NCI-H2196 (cell line): ENCODE data around the gene CST5.
"Not testable (repeated sequence)": the region's sequence is repeated elsewhere in the genome, so short reads cannot be mapped to it uniquely, and the experiment has no call there.

Experiments
- DNase-seq: peaks from one replicate; lab custom pipeline; 2025; ENCODE audit not compliant: unreplicated experiment; lab: John Stamatoyannopoulos, UW

CST5 gene

GRCh38 chr20:23890867-23891266, 11.3 kb upstream of the CST5 start:
- DNase-seq: not testable (repeated sequence)

DNA sequence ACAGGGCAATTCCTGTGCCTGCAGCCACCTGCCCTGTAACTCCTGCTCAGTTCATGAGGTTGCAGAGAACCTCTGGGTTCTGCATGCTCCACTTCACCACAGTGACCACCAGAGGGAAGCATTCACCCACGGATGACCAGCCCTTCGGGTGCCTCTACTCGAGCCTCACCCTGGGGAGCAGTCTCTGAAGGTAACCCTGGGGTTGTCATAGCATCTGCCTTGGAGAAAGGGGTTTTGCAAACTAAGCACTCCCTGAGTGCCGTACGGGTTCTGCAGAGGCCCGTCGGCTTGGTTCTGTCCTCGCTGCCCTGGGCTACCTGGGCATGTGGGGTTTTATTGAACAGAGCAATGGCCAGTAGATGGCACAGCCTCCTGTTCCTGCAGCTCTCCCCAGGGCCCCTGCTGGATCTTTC, 10.2 kb upstream of the CST5 start:
- peak; percentile 36 for DNase-seq

GRCh38 chr20:23887856-23888255, 8.3 kb upstream of the CST5 start:
- DNase-seq: no peak

DNA sequence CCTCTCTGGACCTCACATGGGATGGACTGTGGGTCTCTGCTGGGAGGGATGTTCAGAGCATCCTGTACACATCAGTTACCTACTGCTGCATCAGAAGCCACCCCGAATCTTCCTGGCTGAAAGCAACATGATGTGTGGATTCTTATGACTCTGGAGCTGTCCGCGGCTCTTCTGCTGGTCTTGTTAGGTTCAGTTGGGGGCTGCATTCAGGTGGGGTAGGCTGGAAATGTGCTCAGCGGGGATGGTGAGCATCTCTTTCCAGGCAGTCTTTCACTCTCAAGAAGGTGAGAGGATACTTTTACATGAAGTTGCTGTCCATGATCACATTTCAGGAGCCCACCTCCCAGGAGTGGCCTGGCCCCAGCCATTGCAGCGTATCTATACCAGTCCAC, 5.2 kb upstream of the CST5 start:
- DNase-seq: no peak

DNA sequence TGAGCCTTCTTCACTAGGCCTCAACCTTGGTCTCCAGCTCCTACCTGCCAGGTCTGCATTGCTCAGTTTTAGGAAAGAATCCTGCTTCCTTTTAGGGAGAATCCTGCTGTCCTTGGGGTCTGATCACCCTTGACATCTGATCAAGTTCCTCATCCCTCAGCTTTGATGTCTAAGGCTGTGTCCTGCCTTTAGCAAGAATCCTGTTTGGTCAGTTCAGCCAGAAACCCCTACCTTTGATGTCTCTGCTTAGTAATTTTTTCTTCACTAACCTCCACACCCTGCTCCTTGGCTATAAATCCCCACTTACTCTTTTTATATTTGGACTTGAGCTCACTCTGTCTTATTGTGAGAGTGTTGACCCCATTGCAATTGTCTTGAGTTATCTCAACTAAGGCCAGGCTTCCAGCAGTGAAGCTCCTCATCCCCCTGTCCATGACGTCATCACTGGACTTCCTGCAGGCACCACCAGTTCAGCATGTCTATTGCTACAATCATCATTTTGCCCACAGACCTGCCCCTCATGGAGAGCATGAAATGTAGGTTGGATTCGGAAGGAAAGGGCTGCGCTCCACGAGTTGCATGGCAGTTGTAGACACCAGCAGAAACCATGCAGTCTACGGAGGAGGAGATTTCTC, 4.7 kb upstream of the CST5 start:
- DNase-seq: no peak

GRCh38 chr20:23881371-23881770, 1.8 kb upstream of the CST5 start:
- no peak for DNase-seq

- no peak for DNase-seq
These were observed 869 bp upstream of the CST5 start for GRCh38 chr20:23880417-23880816.

DNA sequence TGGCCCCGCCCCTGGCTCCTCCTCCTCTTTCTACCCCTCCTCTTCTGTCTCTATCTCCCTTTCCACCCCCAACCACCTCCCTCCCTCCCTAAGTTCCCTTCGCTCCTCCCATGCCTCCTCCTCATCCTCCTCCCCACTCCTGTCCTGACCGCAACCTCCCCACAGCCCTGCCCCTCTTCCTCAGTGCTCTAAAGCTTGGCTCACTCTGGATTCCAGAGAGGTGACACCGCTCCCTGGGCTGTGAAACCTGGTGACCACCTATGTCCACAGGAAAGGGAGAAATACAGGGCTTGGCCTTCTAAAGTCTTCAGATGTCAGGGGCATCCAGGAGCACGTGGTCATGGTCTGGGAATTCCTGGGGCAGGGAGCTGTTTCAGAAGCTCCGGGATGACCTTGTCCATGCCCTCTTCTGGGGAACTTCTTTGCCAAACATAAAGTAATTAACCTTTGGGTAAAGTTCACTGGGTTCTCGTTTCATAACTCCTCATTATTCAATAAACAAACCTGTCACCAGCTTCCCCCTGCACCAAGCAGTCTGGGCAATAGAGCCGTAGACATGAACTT, 345 bp upstream of the CST5 start:
- no peak for DNase-seq

DNA sequence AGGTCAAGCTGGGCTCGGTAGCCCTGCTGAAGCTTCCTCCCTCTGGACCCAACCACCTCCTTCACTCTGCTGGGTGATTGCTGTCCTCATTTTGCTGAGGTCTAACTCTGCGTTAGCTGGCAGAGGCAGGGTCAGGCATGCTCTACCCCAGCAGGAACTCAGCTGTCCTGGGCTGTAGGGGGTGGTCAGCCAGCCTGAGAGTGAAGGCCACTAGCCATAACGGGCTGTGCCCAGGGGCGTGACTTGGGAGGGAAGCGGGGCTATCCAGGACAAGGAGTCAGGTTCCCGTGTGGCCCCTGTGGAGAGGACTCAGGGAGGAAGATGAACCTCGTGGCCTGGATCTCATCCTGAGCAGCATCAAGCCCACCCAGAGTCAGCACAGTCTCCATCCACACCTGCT, 761 bp downstream of the CST5 start:
- no peak for DNase-seq

DNA sequence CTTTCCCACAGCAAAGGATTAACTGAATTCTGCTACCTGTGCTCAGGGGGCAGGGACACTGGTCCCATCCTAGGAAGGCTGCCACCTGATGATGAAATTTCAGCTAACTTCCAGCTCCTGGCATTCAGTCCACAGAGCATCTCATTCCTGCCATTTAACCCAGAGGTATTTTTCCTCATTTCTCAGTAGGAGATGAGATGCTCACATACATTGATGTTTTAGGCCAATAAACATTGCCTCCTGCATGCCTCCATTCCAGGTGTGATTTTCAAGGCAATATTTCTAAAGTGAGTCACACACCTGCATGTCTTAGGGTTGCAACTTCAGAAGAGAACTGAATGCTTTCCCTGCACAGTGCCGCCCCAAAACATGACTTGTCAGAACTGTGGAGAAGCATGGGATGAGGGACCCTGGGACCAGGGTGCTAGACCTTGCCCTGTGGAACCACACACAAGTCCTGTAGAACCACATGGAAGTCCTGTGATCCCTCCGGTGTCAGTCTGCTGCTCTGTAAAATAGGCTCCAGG, 1.5 kb downstream of the CST5 start:
- not testable (repeated sequence) for DNase-seq

DNA sequence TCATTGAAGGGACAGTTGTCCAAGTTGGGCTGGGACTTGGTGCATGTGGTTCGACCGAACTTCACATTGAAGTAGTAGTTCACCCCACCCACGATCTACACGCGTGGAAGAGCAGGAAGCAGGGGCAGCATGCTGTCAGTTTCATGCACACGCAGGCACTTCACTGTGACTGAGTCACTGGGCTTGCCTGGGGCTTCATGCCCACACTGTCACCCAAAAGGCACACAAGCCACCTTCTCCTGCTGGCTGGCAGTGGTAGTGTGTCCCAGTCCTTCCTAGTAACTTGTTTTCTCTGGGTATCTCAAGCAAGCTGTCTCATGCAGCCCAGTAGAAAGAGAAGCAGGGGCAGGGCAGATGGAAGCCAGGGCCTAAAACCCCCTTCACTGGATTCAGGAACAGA, 2.0 kb downstream of the CST5 start:
- DNase-seq: no peak

DNA sequence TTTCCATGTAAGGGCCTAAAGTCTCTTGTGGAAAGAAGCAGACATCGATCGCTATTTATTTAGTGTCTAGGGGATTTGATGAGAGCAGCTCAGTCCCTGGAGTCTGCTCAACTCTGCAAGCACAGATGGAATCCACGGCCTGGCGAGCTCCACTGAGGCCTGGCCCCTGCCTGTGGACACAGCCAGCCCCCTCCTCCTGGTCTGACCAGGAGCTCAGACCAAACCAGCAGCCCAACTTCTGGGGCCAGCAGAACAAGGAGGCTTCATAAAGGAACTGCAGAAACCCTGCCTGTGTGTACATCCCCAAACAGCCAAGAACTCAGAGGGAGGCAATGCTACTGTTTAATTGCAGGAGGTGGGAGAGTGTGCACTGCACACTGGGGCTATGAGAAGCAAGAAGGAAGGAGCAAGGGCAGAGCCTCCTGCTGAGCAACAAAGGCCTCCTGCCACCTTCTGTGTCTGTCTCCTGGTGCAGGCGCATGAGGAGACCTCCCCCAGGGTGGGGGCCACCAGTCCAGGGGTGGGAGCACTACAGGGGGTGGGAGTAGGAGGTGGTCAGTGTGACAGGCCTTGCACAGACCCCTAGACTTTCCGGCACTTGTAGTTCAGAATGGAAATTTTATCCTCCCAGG, 3.8 kb downstream of the CST5 start:
- no peak for DNase-seq

DNA sequence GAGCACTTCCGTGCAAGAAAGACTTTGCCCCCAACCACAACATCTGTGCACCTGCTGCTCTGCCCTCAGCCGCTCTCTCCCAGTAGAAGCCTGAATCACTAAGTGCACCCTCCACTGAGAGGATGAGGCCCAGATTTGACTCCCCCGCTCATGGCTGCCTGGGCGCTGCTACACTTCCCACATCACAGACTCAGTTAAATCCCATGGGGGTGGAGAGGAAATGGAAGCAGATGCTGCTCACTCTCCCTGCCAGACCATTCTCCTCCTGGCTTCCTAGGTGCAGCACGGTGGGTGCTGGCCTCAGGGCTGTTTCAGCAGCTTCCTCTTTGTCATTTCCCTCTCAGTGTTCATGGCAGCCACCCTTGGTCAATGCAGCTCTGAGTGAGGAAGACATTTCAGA, 4.8 kb downstream of the CST5 start:
- no peak for DNase-seq

DNA sequence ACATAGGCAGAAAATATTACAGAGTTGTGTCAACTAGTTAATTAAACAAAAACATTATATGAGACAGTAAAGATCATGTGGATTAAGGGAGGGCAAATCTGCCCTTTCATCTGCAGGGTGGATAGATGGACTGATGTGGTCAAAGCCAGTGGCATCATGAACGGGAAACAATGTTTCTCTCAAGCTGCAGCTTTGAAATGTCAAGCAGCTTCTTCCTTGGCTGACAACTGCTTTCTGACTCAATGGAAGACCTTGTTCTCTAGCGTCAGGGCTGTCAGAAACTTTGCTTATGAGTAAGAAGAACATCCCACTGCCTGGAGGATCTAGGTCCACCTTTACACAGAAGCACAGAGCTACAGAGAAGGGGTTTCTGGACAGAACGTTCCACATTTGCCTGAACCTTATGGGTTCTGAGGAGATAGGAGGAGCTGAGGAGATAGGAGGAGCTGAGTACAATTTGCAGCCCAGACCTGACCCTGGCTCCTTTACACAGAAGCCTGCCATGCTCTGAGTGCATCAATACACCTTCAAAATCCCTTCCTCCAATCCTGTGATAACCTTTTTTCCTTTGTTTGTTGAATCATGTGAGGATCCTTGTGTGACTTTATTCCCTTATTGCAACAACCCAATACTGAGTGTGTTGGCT, 6.1 kb downstream of the CST5 start:
- no peak for DNase-seq

DNA sequence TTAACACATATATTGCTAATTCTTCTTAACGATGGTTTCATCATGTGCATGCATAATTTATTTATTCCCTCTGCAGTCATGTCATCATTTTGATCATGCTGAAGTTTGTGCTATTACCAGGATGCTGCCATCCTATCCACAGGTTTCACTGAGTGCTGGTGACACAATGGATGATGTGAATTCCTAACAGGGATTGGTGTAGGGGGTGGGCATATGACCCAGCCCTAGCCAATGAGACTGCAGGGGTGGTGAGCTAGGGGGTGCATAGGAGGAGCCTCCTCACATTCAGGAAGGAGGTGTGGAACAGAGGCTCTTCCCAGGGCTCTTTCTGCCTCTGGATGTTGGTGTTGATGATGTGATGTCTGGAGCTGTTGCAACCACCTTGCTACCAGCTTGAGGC, 7.5 kb downstream of the CST5 start:
- DNase-seq: no peak

GRCh38 chr20:23870461-23870860, 9.1 kb downstream of the CST5 start:
- no peak for DNase-seq

- no peak for DNase-seq
These were observed 10.0 kb downstream of the CST5 start for GRCh38 chr20:23869520-23869919.

GRCh38 chr20:23868321-23868720, 11.2 kb downstream of the CST5 start:
- DNase-seq: no peak

- DNase-seq: no peak
These were observed 12.3 kb downstream of the CST5 start for GRCh38 chr20:23867152-23867776.

DNA sequence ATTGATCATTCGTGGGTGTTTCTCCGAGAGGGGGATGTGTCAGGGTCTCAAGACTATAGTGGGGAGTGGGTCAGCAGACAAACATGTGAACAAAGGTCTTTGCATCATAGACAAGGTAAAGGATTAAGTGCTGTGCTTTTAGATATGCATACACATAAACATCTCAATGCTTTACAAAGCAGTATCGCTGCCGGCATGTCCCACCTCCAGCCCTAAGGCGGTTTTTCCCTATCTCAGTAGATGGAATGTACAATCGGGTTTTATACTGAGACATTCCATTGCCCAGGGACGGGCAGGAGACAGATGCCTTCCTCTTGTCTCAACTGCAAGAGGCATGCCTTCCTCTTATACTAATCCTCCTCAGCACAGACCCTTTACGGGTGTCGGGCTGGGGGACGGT, 18.8 kb downstream of the CST5 start:
- DNase-seq: not testable (repeated sequence)

- DNase-seq: no peak
These were observed 21.5 kb downstream of the CST5 start for GRCh38 chr20:23857962-23858595.
